Ovary (tissue), 3 donors: ENCODE results near the gene CPNE4.

Source experiments
- POLR2A ChIP-seq: fragments of 450-650 bp; IDR thresholded peaks from one replicate; pipeline ENCODE4 v1.6.1; 2017; ENCODE audit warnings: antibody characterized with exemption, mild to moderate bottlenecking, moderate library complexity
- TF ChIP-seq, protein P1 (sequence below), 3 donors: fragments of 450-650 bp in 2 of 3; fragments of 200-600 bp in 1 of 3; IDR thresholded peaks; one replicate each; pipeline versions ENCODE4 v1.5.1 to v1.8.0; 2016 to 2022; ENCODE audit warnings: antibody characterized with exemption in 3 of 3, mild to moderate bottlenecking in 1 of 3
- donor health status: DM: no; HTN: no; CAD: no.

DNA sequence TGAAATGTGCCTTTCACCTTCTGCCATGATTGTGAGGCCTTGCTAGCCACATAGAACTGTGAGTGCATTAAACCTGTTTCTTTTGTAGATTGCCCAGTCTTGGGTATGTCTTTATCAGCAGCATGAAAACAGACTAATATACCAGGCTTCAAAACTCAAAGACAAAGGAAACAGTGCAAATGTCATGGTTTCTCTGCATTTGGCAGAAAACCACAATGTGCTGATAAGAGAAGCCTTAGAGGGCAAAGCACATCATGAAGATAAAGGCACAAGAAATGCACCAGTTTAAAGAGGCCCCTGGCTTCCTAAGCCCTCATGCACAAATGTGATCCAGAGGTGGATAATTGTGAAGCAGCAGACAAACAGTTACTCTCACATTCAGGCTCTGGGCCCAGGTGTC, 259.2 kb downstream of the CPNE4 start:
- TF ChIP-seq, protein P1, sequence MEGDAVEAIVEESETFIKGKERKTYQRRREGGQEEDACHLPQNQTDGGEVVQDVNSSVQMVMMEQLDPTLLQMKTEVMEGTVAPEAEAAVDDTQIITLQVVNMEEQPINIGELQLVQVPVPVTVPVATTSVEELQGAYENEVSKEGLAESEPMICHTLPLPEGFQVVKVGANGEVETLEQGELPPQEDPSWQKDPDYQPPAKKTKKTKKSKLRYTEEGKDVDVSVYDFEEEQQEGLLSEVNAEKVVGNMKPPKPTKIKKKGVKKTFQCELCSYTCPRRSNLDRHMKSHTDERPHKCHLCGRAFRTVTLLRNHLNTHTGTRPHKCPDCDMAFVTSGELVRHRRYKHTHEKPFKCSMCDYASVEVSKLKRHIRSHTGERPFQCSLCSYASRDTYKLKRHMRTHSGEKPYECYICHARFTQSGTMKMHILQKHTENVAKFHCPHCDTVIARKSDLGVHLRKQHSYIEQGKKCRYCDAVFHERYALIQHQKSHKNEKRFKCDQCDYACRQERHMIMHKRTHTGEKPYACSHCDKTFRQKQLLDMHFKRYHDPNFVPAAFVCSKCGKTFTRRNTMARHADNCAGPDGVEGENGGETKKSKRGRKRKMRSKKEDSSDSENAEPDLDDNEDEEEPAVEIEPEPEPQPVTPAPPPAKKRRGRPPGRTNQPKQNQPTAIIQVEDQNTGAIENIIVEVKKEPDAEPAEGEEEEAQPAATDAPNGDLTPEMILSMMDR (IDR thresholded peaks at IDR 0.05), result no peak
- TF ChIP-seq POLR2A, result no peak
